H9 (cell line): Measurements from ENCODE around the gene ARHGEF16. TPM values are rescaled to one million over a fixed set of nuclear protein-coding genes. Genes with fewer than 3 reads are reported as not detected.

Experiments
- DNase-seq: peaks from one replicate; pipeline ENCODE4 v3.0.0-alpha.2; 2017
- H2AFZ ChIP-seq: one replicate; pipeline ENCODE4 v1.6.1; 2013; ENCODE audit warnings: mild to moderate bottlenecking, low read length, control low read depth, moderate library complexity
- H2AK5ac ChIP-seq: 2 replicates; pipeline ENCODE4 v1.6.1; 2013; ENCODE audit warnings: low read length, control low read depth, mixed read lengths; ENCODE audit not compliant: insufficient read length
- H2BK120ac ChIP-seq: one replicate; pipeline ENCODE4 v1.6.1; 2013; ENCODE audit warnings: low read depth, mild to moderate bottlenecking, low read length, control low read depth, inconsistent platforms; ENCODE audit not compliant: poor library complexity, severe bottlenecking
- H2BK12ac ChIP-seq: 2 replicates; pipeline ENCODE4 v1.6.1; 2013; ENCODE audit warnings: low read length, control low read depth, mixed read lengths, low read depth; ENCODE audit not compliant: insufficient read length
- H2BK15ac ChIP-seq: 2 replicates; pipeline ENCODE4 v1.6.1; 2013; ENCODE audit warnings: low read depth, low read length, control low read depth
- H2BK20ac ChIP-seq: one replicate; pipeline ENCODE4 v1.6.1; 2013; ENCODE audit warnings: low read depth, mild to moderate bottlenecking, low read length, control low read depth, inconsistent platforms; ENCODE audit not compliant: poor library complexity, severe bottlenecking
- H2BK5ac ChIP-seq: 2 replicates; pipeline ENCODE4 v1.6.1; 2013; ENCODE audit warnings: low read length, control low read depth, mixed read lengths; ENCODE audit not compliant: insufficient read length
- H3K14ac ChIP-seq: 2 replicates; pipeline ENCODE4 v1.6.1; 2013; ENCODE audit warnings: low read length, control low read depth; ENCODE audit not compliant: insufficient read depth
- H3K18ac ChIP-seq: 2 replicates; pipeline ENCODE4 v1.6.1; 2013; ENCODE audit warnings: low read depth, mild to moderate bottlenecking, mixed read lengths, low read length, control low read depth; ENCODE audit not compliant: insufficient read length
- H3K23ac ChIP-seq: 2 replicates; pipeline ENCODE4 v1.6.1; 2013; ENCODE audit warnings: low read length, control low read depth, mixed read lengths, low read depth; ENCODE audit not compliant: insufficient read length
- H3K23me2 ChIP-seq: 2 replicates; pipeline ENCODE4 v1.6.1; 2013; ENCODE audit warnings: low read depth, mild to moderate bottlenecking, mixed read lengths, low read length, control low read depth; ENCODE audit not compliant: insufficient read length, poor library complexity, severe bottlenecking
- H3K27ac ChIP-seq: 2 replicates; pipeline ENCODE4 v1.5.1; 2013; ENCODE audit warnings: low read length, control low read depth, mixed read lengths, low read depth; ENCODE audit not compliant: insufficient read length
- H3K27me3 ChIP-seq: 2 replicates; pipeline ENCODE4 v1.6.1; 2013; ENCODE audit warnings: low read length, control low read depth, inconsistent platforms; ENCODE audit not compliant: insufficient read depth
- H3K4ac ChIP-seq: 2 replicates; pipeline ENCODE4 v1.6.1; 2013; ENCODE audit warnings: low read depth, mild to moderate bottlenecking, control low read depth, inconsistent platforms, low read length, moderate library complexity
- H3K4me1 ChIP-seq: 2 replicates; pipeline ENCODE4 v1.6.1; 2013; ENCODE audit warnings: low read length, control low read depth, inconsistent platforms; ENCODE audit not compliant: insufficient read depth
- H3K4me2 ChIP-seq: 2 replicates; pipeline ENCODE4 v1.6.1; 2013; ENCODE audit warnings: low read length, control low read depth, mixed read lengths; ENCODE audit not compliant: insufficient read length, insufficient read depth
- H3K56ac ChIP-seq: 2 replicates; pipeline ENCODE4 v1.6.1; 2013; ENCODE audit warnings: low read depth, mild to moderate bottlenecking, mixed read lengths, low read length, control low read depth; ENCODE audit not compliant: insufficient read length
- H3K79me1 ChIP-seq: 2 replicates; pipeline ENCODE4 v1.6.1; 2013; ENCODE audit warnings: low read depth, mild to moderate bottlenecking, moderate library complexity, low read length, control low read depth, inconsistent platforms; ENCODE audit not compliant: insufficient read depth, poor library complexity, severe bottlenecking
- H3K79me2 ChIP-seq: 2 replicates; pipeline ENCODE4 v1.6.1; 2013; ENCODE audit warnings: low read length, control low read depth, inconsistent platforms; ENCODE audit not compliant: insufficient read depth
- H3K9ac ChIP-seq: 2 replicates; pipeline ENCODE4 v1.6.1; 2013; ENCODE audit warnings: low read length, control low read depth, mixed read lengths; ENCODE audit not compliant: insufficient read length; ENCODE audit errors: extremely low read depth
- H3K9me3 ChIP-seq: one replicate; pipeline ENCODE4 v1.6.1; 2013; ENCODE audit warnings: low read depth, low read length, inconsistent platforms; ENCODE audit not compliant: control insufficient read depth
- H3T11ph ChIP-seq: one replicate; pipeline ENCODE4 v1.6.1; 2013; ENCODE audit warnings: mild to moderate bottlenecking, low read length, control low read depth, inconsistent platforms
- H4K20me1 ChIP-seq: one replicate; pipeline ENCODE4 v1.6.1; 2013; ENCODE audit not compliant: control insufficient read depth, insufficient read length, insufficient read depth
- H4K5ac ChIP-seq: 2 replicates; pipeline ENCODE4 v1.6.1; 2013; ENCODE audit warnings: low read depth, mild to moderate bottlenecking, mixed read lengths, low read length, control low read depth; ENCODE audit not compliant: insufficient read length
- H4K8ac ChIP-seq: replicated peaks from 2 replicates; pipeline ENCODE4 v1.6.1; 2013; ENCODE audit warnings: low read length, control low read depth, mixed read lengths, low read depth; ENCODE audit not compliant: insufficient read length
- H4K91ac ChIP-seq: 2 replicates; pipeline ENCODE4 v1.6.1; 2013; ENCODE audit warnings: low read depth, mild to moderate bottlenecking, moderate library complexity, mixed read lengths, low read length, control low read depth; ENCODE audit not compliant: insufficient read length
- H3K27ac Mint-ChIP-seq, 3 experiments: 2 replicates in 2 of 3; 3 replicates in 1 of 3; pipeline ENCODE4 v1.8.0; 2020 to 2021; ENCODE audit warnings: mixed read lengths in 3 of 3, mild to moderate bottlenecking in 1 of 3, moderate library complexity in 1 of 3
- H3K27me3 Mint-ChIP-seq: 2 replicates; pipeline ENCODE4 v1.8.0; 2021; ENCODE audit warnings: low read depth, mild to moderate bottlenecking, moderate library complexity, mixed read lengths
- H3K36me3 Mint-ChIP-seq, 3 experiments: 2 replicates in 2 of 3; 3 replicates in 1 of 3; pipeline ENCODE4 v1.8.0; 2020 to 2021; ENCODE audit warnings: low read depth in 3 of 3, mixed read lengths in 3 of 3; ENCODE audit not compliant: insufficient read depth in 1 of 3
- H3K4me1 Mint-ChIP-seq, 2 experiments: 2 replicates each; pipeline ENCODE4 v1.8.0; 2020; ENCODE audit warnings: mixed read lengths in 2 of 2
- H3K4me3 Mint-ChIP-seq, 2 experiments: 2 replicates in 1 of 2; 3 replicates in 1 of 2; pipeline ENCODE4 v1.8.0; 2020 to 2021; ENCODE audit warnings: mild to moderate bottlenecking in 2 of 2, mixed read lengths in 2 of 2, moderate library complexity in 1 of 2
- H3K9me3 Mint-ChIP-seq, 2 experiments: 2 replicates in 1 of 2; 3 replicates in 1 of 2; pipeline ENCODE4 v1.8.0; 2020; ENCODE audit warnings: mild to moderate bottlenecking in 2 of 2, mixed read lengths in 2 of 2, moderate library complexity in 1 of 2
- WGBS: extraction: QIAGEN DNeasy Blood & Tissue Kit; methylation state at CpG from one replicate; pipeline ENCODE4 v1.1.7; 2013; ENCODE audit warnings: missing lambda C conversion rate, low lambda C conversion rate, mixed read lengths; ENCODE audit not compliant: insufficient read length; ENCODE audit errors: extremely low coverage; 5-methylcytosine and 5-hydroxymethylcytosine counted together
- total RNA-seq: library from RNA; stranded (reverse); gene quantifications from 2 replicates; pipeline ENCODE4 v1.2.1, GENCODE V29; 2021
- TF ChIP-seq, protein P1 (sequence below): fragments of 200-600 bp; sonication (generic); conservative IDR thresholded peaks from 3 replicates; pipeline ENCODE4 v1.8.0; 2021; ENCODE audit warnings: antibody characterized with exemption, mild to moderate bottlenecking

The ARHGEF16 gene
- total RNA-seq, 1 experiment from 2014 or later = 48.5 TPM

GRCh38 chr1:3473381-3473844, 18.9 kb downstream of the ARHGEF16 start:
- no peak overlapping the region for H3K9ac ChIP-seq
- H4K8ac ChIP-seq = no peak overlapping the region
- Mint-ChIP-seq H3K9me3 (no peaks in the 10 kb centered on the region), H3K27ac (peak overlapping the region in 2 of 3 experiments; percentile 34 to 86; a peak in 3 of 7 replicates), H3K36me3 (peaks cover 4 to 27% (median 21%) of the 10 kb centered on the region in 3 experiments; a peak in 5 of 7 replicates), H3K27me3 (no peaks in the 10 kb centered on the region), H3K4me3 (no peak overlapping the region), H3K4me1 (peaks cover 13 to 16% of the 10 kb centered on the region in 2 experiments)
- H3K4me1 ChIP-seq = peaks cover 5% of the 10 kb centered on the region; the same call in 1 of the 2 replicates
- no peak overlapping the region for H2BK20ac ChIP-seq
- H3K9me3 ChIP-seq = no peaks in the 10 kb centered on the region
- no peak overlapping the region for H2BK12ac ChIP-seq
- no peak overlapping the region for H3K23ac ChIP-seq
- H4K20me1 ChIP-seq = peaks cover 4% of the 10 kb centered on the region
- H2BK5ac ChIP-seq = no peak overlapping the region
- no peak overlapping the region for H3K27ac ChIP-seq
- no peak overlapping the region for H3T11ph ChIP-seq
- no CpG with 5 or more reads among the region's 20 CpGs for WGBS
- DNase-seq = no peak
- no peak overlapping the region for H3K18ac ChIP-seq
- H3K27me3 ChIP-seq = no peaks in the 10 kb centered on the region
- no peak overlapping the region for H4K91ac ChIP-seq
- H3K4me2 ChIP-seq = no peak overlapping the region
- H3K4ac ChIP-seq = no peak overlapping the region
- H4K5ac ChIP-seq = no peak overlapping the region
- H2BK120ac ChIP-seq = no peak overlapping the region
- no peaks in the 10 kb centered on the region for H3K79me2 ChIP-seq
- H3K23me2 ChIP-seq = no peaks in the 10 kb centered on the region
- H3K14ac ChIP-seq = no peak overlapping the region
- no peak overlapping the region for H2AK5ac ChIP-seq
- no peak overlapping the region for H2AFZ ChIP-seq
- TF ChIP-seq, protein P1, sequence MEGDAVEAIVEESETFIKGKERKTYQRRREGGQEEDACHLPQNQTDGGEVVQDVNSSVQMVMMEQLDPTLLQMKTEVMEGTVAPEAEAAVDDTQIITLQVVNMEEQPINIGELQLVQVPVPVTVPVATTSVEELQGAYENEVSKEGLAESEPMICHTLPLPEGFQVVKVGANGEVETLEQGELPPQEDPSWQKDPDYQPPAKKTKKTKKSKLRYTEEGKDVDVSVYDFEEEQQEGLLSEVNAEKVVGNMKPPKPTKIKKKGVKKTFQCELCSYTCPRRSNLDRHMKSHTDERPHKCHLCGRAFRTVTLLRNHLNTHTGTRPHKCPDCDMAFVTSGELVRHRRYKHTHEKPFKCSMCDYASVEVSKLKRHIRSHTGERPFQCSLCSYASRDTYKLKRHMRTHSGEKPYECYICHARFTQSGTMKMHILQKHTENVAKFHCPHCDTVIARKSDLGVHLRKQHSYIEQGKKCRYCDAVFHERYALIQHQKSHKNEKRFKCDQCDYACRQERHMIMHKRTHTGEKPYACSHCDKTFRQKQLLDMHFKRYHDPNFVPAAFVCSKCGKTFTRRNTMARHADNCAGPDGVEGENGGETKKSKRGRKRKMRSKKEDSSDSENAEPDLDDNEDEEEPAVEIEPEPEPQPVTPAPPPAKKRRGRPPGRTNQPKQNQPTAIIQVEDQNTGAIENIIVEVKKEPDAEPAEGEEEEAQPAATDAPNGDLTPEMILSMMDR = no peak
- no peak overlapping the region for H3K56ac ChIP-seq
- H2BK15ac ChIP-seq = no peak overlapping the region
- H3K79me1 ChIP-seq = no peaks in the 10 kb centered on the region
